ENCODE measurements around the gene LIFR.
A peak's percentile ranks its signal among the peaks of the same experiment; 100 is the strongest.
"Not testable (repeated sequence)": the region's sequence is repeated elsewhere in the genome, so short reads cannot be mapped to it uniquely, and the experiment has no call there.

The LIFR gene, protein sequence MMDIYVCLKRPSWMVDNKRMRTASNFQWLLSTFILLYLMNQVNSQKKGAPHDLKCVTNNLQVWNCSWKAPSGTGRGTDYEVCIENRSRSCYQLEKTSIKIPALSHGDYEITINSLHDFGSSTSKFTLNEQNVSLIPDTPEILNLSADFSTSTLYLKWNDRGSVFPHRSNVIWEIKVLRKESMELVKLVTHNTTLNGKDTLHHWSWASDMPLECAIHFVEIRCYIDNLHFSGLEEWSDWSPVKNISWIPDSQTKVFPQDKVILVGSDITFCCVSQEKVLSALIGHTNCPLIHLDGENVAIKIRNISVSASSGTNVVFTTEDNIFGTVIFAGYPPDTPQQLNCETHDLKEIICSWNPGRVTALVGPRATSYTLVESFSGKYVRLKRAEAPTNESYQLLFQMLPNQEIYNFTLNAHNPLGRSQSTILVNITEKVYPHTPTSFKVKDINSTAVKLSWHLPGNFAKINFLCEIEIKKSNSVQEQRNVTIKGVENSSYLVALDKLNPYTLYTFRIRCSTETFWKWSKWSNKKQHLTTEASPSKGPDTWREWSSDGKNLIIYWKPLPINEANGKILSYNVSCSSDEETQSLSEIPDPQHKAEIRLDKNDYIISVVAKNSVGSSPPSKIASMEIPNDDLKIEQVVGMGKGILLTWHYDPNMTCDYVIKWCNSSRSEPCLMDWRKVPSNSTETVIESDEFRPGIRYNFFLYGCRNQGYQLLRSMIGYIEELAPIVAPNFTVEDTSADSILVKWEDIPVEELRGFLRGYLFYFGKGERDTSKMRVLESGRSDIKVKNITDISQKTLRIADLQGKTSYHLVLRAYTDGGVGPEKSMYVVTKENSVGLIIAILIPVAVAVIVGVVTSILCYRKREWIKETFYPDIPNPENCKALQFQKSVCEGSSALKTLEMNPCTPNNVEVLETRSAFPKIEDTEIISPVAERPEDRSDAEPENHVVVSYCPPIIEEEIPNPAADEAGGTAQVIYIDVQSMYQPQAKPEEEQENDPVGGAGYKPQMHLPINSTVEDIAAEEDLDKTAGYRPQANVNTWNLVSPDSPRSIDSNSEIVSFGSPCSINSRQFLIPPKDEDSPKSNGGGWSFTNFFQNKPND

DNA sequence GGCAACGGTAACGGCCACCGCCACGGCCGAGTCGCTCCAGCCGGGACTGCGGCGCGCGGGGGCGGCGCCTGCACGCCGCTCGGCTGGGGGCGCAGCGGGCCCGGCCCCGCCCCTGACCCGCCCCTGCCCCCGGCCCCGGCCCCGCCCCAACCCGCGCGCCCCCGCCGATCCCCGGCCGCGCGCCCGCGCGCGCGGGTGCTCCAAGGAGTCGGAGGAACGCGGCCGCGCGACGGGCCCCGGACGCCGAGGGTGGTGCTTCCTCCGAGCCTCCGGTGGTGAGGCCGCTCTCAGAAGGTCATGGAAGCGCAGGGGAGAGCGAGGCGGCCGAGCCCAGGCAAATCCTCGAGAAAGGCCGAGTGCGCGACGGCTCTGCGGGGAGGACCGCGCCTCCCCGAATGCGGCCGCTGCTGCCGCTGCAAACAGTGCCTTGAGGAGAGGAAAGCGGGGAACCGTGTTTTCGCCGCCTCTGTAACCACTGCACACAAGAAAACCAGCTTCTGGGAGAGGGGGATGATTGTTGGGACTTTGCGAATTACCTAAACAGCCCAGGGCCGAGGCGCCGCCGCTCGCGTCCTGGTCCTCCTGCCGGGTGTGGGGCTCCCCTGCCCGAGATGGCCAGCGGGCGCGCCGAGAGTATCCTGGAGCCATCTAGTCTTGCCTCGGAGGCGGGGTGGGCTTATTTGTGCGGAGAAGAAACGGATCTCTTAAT is at the start of gene LIFR:
Gene LIFR, minus strand, starts transcription at position 48 of the 709 bp plus-strand sequence. CDS start 25,999 bp downstream, outside the sequence.
- DNase-seq (ENCODE audit: low read depth in 3 of 3, low spot score in 1 of 3) = peak in 1 of 3 donors; percentile 29

DNA sequence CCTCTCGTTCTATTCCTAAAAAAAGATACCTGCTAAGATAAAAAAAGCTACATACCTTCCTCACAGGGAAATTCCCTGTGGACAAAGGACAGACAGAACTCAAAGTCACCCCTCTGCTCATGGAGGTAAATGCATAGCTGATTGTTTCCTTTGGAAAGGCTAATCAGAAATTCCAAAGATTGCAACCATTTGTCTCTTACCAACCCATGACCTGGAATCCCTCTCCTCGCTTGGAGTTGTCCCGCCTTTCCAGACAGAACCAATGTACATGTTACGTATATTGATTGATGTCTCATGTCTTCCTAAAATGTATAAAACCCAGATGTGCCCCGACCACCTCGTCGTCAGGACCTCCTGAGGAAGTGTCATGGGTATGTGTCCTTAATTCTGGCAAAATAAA is 49.2 kb upstream of the LIFR start:
- no peak for DNase-seq (ENCODE audit: low read depth in 3 of 3, low spot score in 1 of 3)

DNA sequence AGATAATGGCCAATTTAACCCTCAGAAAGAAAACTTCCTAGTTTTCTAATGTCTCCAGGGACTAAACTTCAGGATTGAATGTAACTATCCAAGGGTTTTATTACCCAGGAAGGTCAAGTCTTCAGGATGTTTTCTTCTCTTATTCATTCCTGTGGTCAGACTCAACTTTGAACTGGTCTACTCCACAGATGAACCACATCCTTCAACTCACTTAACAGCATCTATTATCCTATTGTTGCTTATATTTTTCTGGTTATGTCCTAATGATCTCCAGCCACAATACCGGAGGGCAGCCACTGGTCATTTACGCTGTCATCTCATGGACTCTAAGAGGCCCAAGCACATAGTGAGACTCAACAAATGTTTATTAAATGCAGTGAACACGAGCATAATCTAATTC is 47.2 kb upstream of the LIFR start:
- DNase-seq (ENCODE audit: low read depth in 3 of 3, low spot score in 1 of 3) = no peak

DNA sequence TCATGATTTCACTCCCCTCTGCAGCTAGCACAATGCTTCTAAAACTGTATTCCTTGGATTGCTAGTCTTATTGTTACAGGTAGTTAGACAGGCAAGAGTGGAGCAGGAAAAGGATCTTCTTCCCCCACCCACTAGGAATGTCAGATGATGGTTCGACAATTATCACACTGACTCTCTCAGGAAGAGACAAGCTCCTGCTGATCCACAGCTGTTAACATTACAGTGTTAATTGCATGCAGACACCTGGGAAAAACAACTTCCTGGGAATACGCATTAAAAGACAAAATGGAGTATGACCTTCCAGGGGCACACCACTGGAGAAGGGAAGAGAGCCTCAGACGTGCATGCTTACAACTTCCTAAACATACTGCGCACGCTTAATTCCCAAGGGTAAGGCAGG is 46.2 kb upstream of the LIFR start:
- DNase-seq (ENCODE audit: low read depth in 3 of 3, low spot score in 1 of 3) = no peak

DNA sequence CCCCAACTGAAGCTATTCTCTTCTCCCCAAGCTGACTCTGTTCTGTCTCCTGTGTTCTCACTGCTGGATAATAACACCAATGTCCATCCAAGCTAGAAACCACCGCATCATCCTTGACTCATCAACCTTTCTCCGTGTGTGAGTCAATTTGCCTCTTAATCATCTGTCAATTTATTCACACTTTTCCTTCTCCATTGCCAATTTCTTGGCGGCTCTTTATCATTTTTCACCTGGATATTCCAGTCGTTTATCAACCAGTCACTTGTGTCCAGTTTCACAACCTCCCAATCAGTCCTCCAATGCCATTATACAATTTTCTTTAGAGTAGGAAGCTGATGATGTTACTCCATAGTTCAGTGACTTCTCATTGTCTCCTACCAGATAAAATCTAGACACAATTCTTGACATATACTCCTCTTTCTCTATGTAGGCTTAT is 45.4 kb upstream of the LIFR start:
- no peak for DNase-seq (ENCODE audit: low read depth in 3 of 3, low spot score in 1 of 3)

DNA sequence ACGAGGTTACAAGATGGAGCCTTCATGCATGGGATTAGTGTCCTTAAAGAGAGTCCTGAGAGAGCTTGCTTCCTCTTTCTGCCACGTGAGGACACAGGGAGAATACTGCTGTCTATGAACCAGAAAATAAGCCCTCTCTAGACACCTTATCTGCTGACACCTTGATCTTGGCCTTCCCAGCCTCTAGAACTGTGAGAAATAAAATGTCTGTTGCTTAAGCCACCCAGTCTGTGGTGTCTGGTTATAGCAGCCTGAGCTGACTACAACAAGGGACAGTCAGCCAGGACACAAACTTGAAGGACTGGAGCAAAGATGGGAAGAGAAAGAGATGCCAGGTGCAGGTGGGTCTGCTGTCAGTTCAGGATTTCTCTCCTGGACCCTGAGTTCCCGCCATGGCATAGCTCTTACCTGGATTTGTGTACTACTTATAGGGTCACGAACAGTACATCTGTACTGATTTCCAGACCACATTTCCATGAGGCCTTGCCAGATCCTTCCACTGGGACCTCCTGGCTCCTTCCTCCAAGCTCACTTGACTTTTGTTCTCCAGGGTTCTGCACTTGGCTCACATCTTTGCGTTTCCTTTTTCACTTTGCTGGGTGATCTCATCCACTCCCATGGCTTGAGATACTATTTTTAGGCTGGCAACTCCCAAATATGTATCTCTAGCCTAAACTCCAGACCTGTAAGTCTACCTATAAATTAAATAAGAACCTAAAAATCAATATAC is 44.9 kb upstream of the LIFR start:
- DNase-seq (ENCODE audit: low read depth in 3 of 3, low spot score in 1 of 3) = no peak

DNA sequence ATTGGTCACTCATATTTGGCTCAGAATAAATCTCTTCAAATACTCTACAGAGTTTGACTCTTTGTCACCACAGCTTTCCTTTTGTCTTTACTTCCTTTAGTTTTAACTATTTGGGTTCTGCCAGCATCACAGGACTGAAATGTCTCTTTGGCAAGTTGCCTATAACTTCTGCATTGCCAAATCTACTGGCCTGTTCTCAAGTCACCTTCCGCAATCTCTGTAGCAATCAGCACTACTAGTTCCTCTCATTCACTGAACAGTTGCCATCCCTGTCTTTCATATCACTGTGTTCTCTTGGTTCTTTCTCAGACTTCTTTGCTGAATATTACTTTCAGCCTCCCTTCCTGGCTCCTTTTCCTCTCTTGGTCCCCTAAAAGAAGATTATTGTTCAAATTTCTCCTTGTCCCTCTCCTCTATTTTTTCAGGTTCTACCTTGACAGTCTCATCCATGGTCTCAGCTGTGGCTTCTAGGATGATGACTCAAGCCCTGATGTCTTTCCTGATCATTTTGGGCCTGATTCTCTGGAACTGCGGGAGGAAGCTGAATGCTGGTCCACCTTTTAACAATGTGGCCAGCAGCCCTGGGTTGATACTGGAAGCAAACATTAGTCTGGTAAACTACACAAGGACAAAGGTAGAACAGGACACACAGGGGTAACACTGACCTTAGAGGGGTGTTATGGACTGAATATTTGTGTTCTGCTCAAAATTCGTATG is 44.0 kb upstream of the LIFR start:
- DNase-seq (ENCODE audit: low read depth in 3 of 3, low spot score in 1 of 3) = no peak

DNA sequence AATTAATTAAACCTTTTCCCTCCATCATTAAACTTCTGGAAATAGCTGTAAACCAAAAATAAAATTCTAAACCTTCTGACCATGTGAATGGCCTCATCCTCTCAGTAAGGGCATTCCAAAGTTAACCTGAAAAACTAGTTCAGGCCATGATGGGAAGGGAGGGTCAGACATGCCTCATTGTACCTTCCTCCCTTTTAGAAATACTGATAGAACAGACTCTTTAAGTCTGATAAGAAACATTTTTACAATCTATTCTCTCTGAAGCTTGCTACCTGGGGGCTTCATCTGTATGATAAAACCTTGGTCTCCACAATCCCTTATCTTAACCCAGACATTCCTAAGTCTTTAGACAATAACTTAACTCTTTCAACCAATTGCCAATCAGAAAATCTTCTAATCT is 43.3 kb upstream of the LIFR start:
- not testable (repeated sequence) for DNase-seq (ENCODE audit: low read depth in 3 of 3, low spot score in 1 of 3)

DNA sequence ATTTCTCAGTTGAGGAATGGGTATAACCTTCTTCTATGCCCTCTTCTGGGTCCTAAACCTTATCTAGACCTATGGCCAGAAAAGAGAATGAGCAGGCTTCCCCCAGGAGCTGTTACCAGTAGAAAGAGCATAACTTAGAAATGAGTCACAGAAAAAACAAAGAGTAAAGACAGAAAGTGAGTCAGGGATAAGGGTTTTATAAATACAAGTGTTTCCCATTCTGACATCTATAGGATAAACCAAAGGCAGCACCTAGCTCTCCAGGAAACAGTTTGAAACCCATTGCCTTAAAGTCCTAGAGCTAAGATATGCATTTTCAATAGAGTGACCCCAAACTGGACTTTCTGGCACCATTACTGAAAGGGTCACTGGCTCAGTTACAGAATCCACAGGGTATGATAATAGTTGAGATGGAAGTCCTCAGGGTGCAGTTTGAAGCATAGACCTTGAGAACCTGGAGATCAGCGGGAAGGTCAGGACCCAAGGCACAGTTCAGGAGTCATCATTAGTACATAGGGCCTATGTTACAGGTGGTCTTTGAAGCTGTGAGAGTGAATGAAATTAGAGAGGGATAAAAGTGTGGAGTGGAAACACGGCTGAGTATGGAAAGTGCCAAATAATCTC is 42.7 kb upstream of the LIFR start:
- no peak for DNase-seq (ENCODE audit: low read depth in 3 of 3, low spot score in 1 of 3)

DNA sequence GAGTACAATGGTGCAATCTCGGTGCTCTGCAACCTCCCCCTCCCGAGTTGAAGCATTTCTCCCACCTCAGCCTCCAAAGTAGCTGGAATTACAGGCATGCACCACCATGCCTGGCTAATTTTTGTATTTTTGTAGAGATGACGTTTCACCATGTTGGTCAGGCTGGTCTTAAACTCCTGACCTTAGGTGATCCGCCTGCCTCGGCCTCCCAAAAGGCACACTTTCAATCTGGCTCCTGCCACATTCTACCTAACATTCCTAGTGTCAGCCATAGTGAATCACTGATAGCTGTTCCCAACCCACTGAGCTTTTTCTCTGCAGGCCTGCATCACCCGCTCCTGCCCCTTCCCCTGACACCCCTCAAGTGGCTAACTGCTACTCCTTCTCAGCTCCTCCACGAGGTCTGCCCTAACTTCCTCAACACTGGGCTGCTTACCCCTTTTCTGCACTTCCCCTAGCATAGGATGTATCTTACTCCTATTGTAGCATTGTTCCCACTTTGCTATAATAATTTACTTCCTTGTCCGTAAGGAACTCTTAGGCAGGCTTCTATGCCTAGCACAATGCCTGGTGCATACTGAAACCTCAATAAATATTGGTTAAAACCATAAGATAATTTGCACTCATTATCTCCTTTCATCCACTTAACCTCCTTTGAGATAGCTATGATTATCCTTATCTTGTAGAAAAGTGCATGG is 42.0 kb upstream of the LIFR start:
- no peak for DNase-seq (ENCODE audit: low read depth in 3 of 3, low spot score in 1 of 3)

DNA sequence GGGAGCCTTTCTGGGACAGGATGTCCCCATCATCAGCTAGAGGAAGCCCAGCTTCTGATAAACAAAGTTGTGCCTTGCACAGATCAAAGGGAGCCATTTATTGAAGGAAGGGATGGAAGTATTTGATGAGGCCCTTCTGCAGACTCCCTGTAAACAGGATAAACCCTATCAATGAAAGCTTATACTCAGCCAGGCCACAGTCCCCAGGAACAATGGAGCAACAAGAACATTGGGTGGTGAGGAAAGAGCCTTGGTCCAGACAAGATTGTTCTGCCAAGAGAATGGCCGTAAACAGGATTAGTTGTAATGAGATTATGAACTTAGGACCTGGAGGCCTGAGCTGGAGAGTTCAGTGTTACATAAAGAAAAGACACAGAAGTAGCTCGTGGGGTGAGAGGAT is 40.5 kb upstream of the LIFR start:
- DNase-seq (ENCODE audit: low read depth in 3 of 3, low spot score in 1 of 3) = no peak

DNA sequence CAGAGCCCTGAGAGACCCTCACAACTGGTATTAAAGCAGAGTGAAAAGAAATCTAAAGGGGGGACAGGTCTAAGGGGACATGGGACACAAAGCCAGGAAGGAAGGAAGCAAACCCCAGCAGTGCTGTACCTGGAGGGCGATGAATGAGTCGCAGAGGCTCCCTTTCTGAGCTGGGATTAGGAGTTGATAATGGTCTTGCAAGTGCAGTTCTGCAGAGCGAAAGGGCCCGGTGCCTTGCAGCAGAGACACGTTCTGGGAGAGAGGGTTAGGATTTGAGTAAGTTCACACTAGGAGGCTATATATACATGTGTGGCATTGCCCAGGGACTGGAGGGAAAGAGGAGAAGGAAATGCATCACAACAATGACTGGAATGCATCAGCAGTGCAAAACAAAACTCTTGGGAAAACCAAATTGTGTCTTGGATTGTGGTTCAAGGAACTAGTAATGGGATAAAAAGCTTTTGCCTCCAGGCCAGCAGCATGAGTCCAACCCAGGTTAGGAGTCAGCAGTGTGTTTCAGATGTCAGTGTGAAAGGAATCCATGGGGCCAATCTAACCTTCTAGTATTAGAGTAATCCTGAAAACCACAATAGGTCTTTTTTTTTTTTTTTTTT is 38.8 kb upstream of the LIFR start:
- DNase-seq (ENCODE audit: low read depth in 3 of 3, low spot score in 1 of 3) = no peak

DNA sequence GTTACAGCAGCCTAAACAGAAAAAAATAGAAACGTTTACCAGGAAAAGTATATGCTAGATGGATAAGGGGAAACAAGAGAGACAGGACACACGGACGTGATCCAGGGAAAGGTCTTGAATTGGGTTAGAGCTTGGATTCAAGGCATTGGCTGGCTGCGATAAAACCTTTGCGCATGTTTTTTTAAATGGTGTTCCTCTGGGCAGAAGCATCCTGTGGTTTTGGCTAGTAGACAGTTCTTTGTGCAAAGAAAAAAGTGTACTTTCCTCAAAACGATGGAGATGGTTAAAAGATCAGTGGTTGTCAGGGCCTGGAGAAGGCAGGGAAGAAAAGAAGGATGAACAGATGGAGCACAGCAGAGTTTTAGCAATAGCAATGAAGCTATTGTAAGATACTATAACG is 37.5 kb upstream of the LIFR start:
- DNase-seq (ENCODE audit: low read depth in 3 of 3, low spot score in 1 of 3) = no peak

DNA sequence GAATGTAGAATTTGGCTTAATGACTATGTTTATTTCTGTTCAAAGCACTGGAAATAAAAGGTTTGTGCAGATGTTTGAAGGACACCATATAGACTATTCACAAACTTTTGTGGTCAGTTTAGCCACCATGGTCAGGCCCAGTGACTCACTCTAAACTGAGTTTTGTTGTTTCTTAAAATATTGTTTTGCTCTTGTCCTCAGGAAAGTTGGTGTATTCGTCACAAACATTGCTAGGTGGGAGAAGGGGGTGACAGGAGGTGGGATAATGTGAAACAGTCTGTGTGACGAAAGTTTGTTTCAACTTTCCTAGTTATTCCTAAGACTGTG is 35.0 kb upstream of the LIFR start:
- no peak for DNase-seq (ENCODE audit: low read depth in 3 of 3, low spot score in 1 of 3)

DNA sequence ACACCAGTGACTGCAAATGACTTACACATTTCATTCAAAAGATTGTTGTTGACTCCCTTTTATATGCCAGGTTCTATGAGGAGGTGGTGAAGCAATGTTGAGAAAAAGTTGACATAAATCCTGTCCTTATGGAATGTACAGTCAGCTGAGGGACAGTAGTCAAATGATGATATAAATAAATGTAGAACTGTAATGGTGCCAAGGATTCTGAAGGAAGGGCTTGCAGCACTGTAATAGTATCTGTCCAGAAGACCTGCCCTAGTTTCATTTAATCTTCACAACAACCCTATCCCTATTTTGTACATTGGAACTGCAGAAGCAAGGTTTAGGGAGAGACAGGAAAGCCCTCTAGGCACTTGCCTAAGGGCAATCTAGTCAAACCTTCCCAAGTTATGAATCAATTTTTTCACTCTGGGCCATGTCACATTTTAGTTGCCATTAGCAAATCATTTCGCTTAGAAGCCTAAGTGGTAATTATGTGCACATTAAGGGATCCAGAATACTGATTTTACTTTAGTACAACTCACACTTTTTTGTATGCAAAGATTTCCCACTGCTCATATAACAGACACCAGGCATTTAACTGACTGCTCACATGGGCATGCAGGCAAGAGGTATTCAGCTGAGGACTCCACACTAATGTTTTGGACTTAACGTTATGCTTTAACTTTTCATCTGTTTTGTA is 34.5 kb upstream of the LIFR start:
- DNase-seq (ENCODE audit: low read depth in 3 of 3, low spot score in 1 of 3) = no peak

DNA sequence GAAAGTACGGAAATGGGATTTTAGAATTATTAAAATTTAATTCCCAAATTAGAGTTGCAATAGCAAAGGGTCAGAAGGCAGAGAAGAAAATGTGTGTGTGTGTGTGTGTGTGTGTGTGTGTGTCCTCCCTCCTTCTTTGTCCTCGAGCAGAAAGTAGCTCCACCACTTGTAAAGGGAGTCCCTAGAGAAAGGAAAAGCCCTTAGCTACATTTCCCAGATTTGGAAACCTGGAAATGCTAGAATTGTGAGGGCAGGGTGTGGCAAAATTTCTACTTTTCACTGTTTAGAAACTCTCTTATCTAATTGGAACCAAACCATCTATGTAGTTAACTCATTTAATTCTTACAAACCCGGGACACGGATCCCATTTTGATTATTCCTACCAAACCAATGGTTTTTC is 33.2 kb upstream of the LIFR start:
- no peak for DNase-seq (ENCODE audit: low read depth in 3 of 3, low spot score in 1 of 3)

DNA sequence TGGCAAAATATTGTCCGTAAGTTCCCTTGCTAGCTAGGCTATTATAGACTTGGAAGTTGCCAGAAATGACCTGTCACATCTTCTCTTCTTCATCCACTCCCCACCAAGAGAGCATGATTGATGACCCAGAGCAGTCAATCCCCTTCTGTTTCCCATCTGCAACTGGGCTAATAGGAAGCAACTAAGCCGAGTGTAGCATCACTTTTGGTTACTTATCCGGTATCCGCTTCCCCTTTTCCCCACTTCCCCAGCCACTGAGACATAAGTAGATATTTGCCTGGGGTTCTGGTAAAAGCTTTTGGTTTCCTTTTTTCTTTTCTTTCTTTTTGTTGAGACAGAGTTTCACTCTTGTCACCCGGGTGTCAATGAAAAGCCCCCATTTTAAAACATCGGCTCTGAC is 29.4 kb upstream of the LIFR start:
- no peak for DNase-seq (ENCODE audit: low read depth in 3 of 3, low spot score in 1 of 3)

DNA sequence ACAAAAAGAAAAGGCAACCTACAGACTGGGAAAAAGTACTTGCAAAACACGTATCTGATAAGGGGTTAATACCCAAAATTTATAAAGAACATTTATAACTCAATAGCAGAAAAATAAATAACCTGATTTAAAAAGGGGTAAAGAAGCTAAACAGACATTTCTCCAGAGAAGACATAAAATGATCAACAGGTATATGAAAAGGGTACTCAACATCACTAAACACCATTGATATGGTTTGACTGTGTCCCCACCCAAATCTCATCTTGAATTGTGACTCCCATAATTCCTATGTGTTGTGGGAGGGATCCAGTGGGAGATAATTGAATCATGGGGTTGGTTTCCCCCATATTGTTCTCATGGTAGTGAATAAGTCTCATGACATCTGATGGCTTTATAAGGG is 27.1 kb upstream of the LIFR start:
- no peak for DNase-seq (ENCODE audit: low read depth in 3 of 3, low spot score in 1 of 3)
